Umbilical cord (tissue), 1 donor: ENCODE measurements around the gene CD72. TPM values are rescaled to one million over a fixed set of nuclear protein-coding genes. Genes with fewer than 3 reads are reported as not detected.

Source experiments
- total RNA-seq: library from RNA; depleted of rRNA; stranded (reverse); fragments of >200 nt; gene quantifications from one replicate; pipeline ENCODE4 v1.2.3, GENCODE V29; 2014; ENCODE audit warnings: low replicate concordance; ENCODE audit not compliant: insufficient read depth

Gene CD72
- total RNA-seq, 1 donor from 2014 or later, result 2.6 TPM

Other genes with a start within 250 kb of the CD72 start
- gene RUSC2, start 128.3 kb downstream of the CD72 start, total RNA-seq, result 35.9 TPM
- gene TESK1, start 13.2 kb downstream of the CD72 start, total RNA-seq, result 4.8 TPM
- not detected for gene SIT1, start 32.5 kb upstream of the CD72 start, total RNA-seq
- gene RMRP, start 39.6 kb upstream of the CD72 start, total RNA-seq, result 12,614 TPM
- gene CCDC107, start 39.9 kb upstream of the CD72 start, total RNA-seq, result 38.0 TPM
- gene ARHGEF39, start 46.8 kb upstream of the CD72 start, total RNA-seq, result 5.5 TPM
- gene CA9, start 55.5 kb upstream of the CD72 start, total RNA-seq, result 13.0 TPM
- 2,993 TPM for gene TPM2, start 71.5 kb upstream of the CD72 start, total RNA-seq
- gene TLN1, start 113.8 kb upstream of the CD72 start, total RNA-seq, result 273 TPM
- gene CREB3, start 114.3 kb upstream of the CD72 start, total RNA-seq, result 41.9 TPM
- 24.3 TPM for gene GBA2, start 130.8 kb upstream of the CD72 start, total RNA-seq
- 7.0 TPM for gene RGP1, start 130.9 kb upstream of the CD72 start, total RNA-seq
- gene MSMP, start 135.9 kb upstream of the CD72 start, total RNA-seq, result not detected
- 15.9 TPM for gene NPR2, start 173.2 kb upstream of the CD72 start, total RNA-seq
- 5.1 TPM for gene SPAG8, start 193.8 kb upstream of the CD72 start, total RNA-seq
- 2.9 TPM for gene HINT2, start 196.6 kb upstream of the CD72 start, total RNA-seq
- gene FAM221B, start 210.3 kb upstream of the CD72 start, total RNA-seq, result 1.2 TPM
- gene TMEM8B, start 210.8 kb upstream of the CD72 start, total RNA-seq, result 3.9 TPM